ENCODE data around the gene UNC45A. TPM values are rescaled to one million over a fixed set of nuclear protein-coding genes. Genes with fewer than 3 reads are reported as not detected.

The UNC45A gene
- total and polyA plus RNA-seq, 10 donors = 32.2 to 59.5 (median 42.3) TPM

GRCh38 chr15:90931828-90932659 is 3.0 kb upstream of the UNC45A start, which contains the start of gene HDDC3:
TSS of gene HDDC3 (minus strand) at chr15:90932549. CDS start at chr15:90932540, 9 bp downstream.
- peak; percentile 92 to 99 (median 98) for TF ChIP-seq CTCF (IDR thresholded peaks at IDR 0.05 in 8 of 11, conservative IDR thresholded peaks at IDR 0.05 in 3 of 11)
- peak; percentile 93 to 96 (median 94) for TF ChIP-seq POLR2AphosphoS5 (IDR thresholded peaks at IDR 0.05)
- TF ChIP-seq POLR2A (IDR thresholded peaks at IDR 0.05) = peak; percentile 15 to 44 (median 22)
- Histone ChIP-seq H3K9me3 (no peaks in the 10 kb centered on the region), H3K4me1 (peaks cover 43 to 91% (median 79%) of the 10 kb centered on the region in 6 donors), H3K27ac (peak within 1 kb of the TSS; percentile 95 to 99 (median 98)), H3K36me3 (peaks cover 0 to 8% (median 0%) of the 10 kb centered on the region in 6 donors), H3K27me3 (replicated peaks in 1 of 7) (no peaks in the 10 kb centered on the region), H3K4me3 (peak within 1 kb of the TSS; percentile 72 to 83 (median 76))
- intact Hi-C loops (cut with DNase I; ENCODE audit: low total_unique reads) = no loop called here
- DNase-seq = peak; percentile 98
- 0 to 2% (median 1%) methylated on average over 35 to 52 of the region's 52 CpGs for WGBS, 5 donors

GRCh38 chr15:90932660-90932991 is 2.5 kb upstream of the UNC45A start:
- H3K27ac ChIP-seq = peak overlapping the region; percentile 95 to 99 (median 98)
- peak in 4 of 11 experiments; percentile 4 to 56 (median 16) for TF ChIP-seq CTCF (IDR thresholded peaks at IDR 0.05 in 8 of 11, conservative IDR thresholded peaks at IDR 0.05 in 3 of 11)
- TF ChIP-seq POLR2AphosphoS5 (IDR thresholded peaks at IDR 0.05) = no peak
- peaks cover 43 to 96% (median 80%) of the 10 kb centered on the region in 6 donors for H3K4me1 ChIP-seq
- H3K9me3 ChIP-seq = no peaks in the 10 kb centered on the region
- intact Hi-C loops (cut with DNase I; ENCODE audit: low total_unique reads) = no loop called here
- peak overlapping the region in 7 of 8 donors; percentile 72 to 83 (median 74) for H3K4me3 ChIP-seq
- no peak for DNase-seq
- H3K36me3 ChIP-seq = peaks cover 0 to 14% (median 2%) of the 10 kb centered on the region in 6 donors
- WGBS, 5 donors = 18 to 23% (median 21%) methylated on average over 4 to 5 of the region's 5 CpGs
- no peaks in the 10 kb centered on the region for H3K27me3 ChIP-seq (replicated peaks in 1 of 7)

GRCh38 chr15:90933301-90933700 is 1.8 kb upstream of the UNC45A start:
- Histone ChIP-seq H3K27ac (peak overlapping the region in 2 of 8 donors; percentile 97 to 99), H3K4me1 (peaks cover 43 to 92% (median 78%) of the 10 kb centered on the region in 6 donors), H3K9me3 (no peaks in the 10 kb centered on the region), H3K27me3 (replicated peaks in 1 of 7) (no peaks in the 10 kb centered on the region), H3K4me3 (no peak overlapping the region), H3K36me3 (peaks cover 0 to 20% (median 7%) of the 10 kb centered on the region in 6 donors)
- DNase-seq = no peak
- intact Hi-C loops (cut with DNase I; ENCODE audit: low total_unique reads) = no loop called here
- TF ChIP-seq POLR2AphosphoS5 (IDR thresholded peaks at IDR 0.05) (no peak), CTCF (IDR thresholded peaks at IDR 0.05 in 8 of 11, conservative IDR thresholded peaks at IDR 0.05 in 3 of 11) (no peak), POLR2A (IDR thresholded peaks at IDR 0.05) (no peak)
- 60 to 84% (median 68%) methylated on average over 1 of the region's 1 CpG for WGBS, 5 donors
